PC-9 (cell line): ENCODE data around the gene METTL17. TPM values are rescaled to one million over a fixed set of nuclear protein-coding genes. Genes with fewer than 3 reads are reported as not detected.

ENCODE experiments used
- BruUV-seq: library from RNA; stranded (reverse); fragments of 400-500 nt; replicated peaks from 2 replicates; lab custom pipeline; 2021; lab: Mats Ljungman, UMichigan
- CTCF ChIA-PET: fragments of 300-600 bp; sonication (Branson Sonifier 250); formaldehyde crosslinking; loops from one replicate; lab custom pipeline; 2022; ENCODE audit warnings: antibody characterized with exemption; lab: Charles Lee
- POLR2A ChIA-PET: fragments of 300-600 bp; sonication (Branson Sonifier 250); formaldehyde crosslinking; loops from one replicate; lab custom pipeline; 2022; ENCODE audit warnings: antibody characterized with exemption; ENCODE audit not compliant: unreplicated experiment; lab: Charles Lee
- DNase-seq, 2 experiments: peaks; one replicate each; pipeline versions ENCODE4 v3.0.0 to v3.0.0-alpha.2; 2015 to 2022; ENCODE audit warnings: mixed read lengths in 1 of 2
- H2AFZ ChIP-seq: fragments of 200-600 bp; sonication (generic); 2 replicates; pipeline ENCODE4 v1.8.1; 2017; ENCODE audit warnings: antibody characterized with exemption
- H3F3A ChIP-seq: fragments of 200-600 bp; sonication (generic); 2 replicates; pipeline ENCODE4 v1.8.1; 2017; ENCODE audit warnings: antibody characterized with exemption, mild to moderate bottlenecking, low read depth; ENCODE audit not compliant: insufficient read depth
- H3K27ac ChIP-seq: fragments of 200-600 bp; sonication (generic); 2 replicates; pipeline ENCODE4 v1.6.1; 2016; ENCODE audit warnings: mixed run types
- H3K27me3 ChIP-seq: fragments of 200-600 bp; sonication (generic); 2 replicates; pipeline ENCODE4 v1.6.1; 2016; ENCODE audit warnings: low read depth, mixed run types; ENCODE audit not compliant: insufficient read depth
- H3K36me3 ChIP-seq: fragments of 200-600 bp; sonication (generic); 2 replicates; pipeline ENCODE4 v1.6.1; 2016; ENCODE audit warnings: low read depth, mixed run types
- H3K4me1 ChIP-seq: fragments of 200-600 bp; sonication (generic); replicated peaks from 2 replicates; pipeline ENCODE4 v1.6.1; 2016; ENCODE audit warnings: mixed run types; ENCODE audit not compliant: insufficient read depth
- H3K4me2 ChIP-seq: fragments of 200-600 bp; sonication (generic); 2 replicates; pipeline ENCODE4 v1.6.1; 2017; ENCODE audit warnings: mixed run types
- H3K4me3 ChIP-seq: fragments of 200-600 bp; sonication (generic); 2 replicates; pipeline ENCODE4 v1.6.1; 2016; ENCODE audit warnings: mixed run types
- H3K79me2 ChIP-seq: fragments of 200-600 bp; sonication (generic); 2 replicates; pipeline ENCODE4 v1.6.1; 2017; ENCODE audit warnings: low read depth, mixed run types
- H3K9me2 ChIP-seq: fragments of 200-600 bp; sonication (generic); 2 replicates; pipeline ENCODE4 v1.8.1; 2017; ENCODE audit warnings: mild to moderate bottlenecking; ENCODE audit not compliant: insufficient read depth
- H3K9me3 ChIP-seq: fragments of 200-600 bp; sonication (generic); 2 replicates; pipeline ENCODE4 v1.8.1; 2016; ENCODE audit warnings: low read depth; ENCODE audit not compliant: insufficient read depth
- H4K20me1 ChIP-seq: fragments of 200-600 bp; sonication (generic); 2 replicates; pipeline ENCODE4 v1.8.1; 2017; ENCODE audit not compliant: insufficient read depth
- CTCF ChIP-seq: fragments of 200-600 bp; sonication (generic); conservative IDR thresholded peaks from 2 replicates; pipeline ENCODE4 v1.6.1; 2017; ENCODE audit warnings: mixed run types, antibody characterized with exemption, mild to moderate bottlenecking, moderate library complexity
- EZH2 ChIP-seq: fragments of 200-600 bp; sonication (generic); IDR thresholded peaks from 2 replicates; pipeline ENCODE4 v1.8.0; 2017; ENCODE audit warnings: antibody characterized with exemption, low read depth
- intact Hi-C: fragments of 100-400 bp; cut with micrococcal nuclease; formaldehyde crosslinking; loops from one replicate; pipeline ENCODE4 v1.10.0; 2022; ENCODE audit not compliant: unreplicated experiment
- microRNA-seq: library from miRNA; unstranded; fragments of <30 nt; microRNA quantifications from one replicate; pipeline ENCODE4 v1.2.0, GENCODE V29; 2021; ENCODE audit warnings: borderline number of aligned reads, borderline replicate concordance
- total RNA-seq: library from RNA; stranded (reverse); gene quantifications from 2 replicates; pipeline ENCODE4 v1.2.3, GENCODE V29; 2021

METTL17 gene
- total RNA-seq, 1 experiment from 2014 or later: 51.2 TPM

- intact Hi-C loops: no loop called here
- no TSS peak for BruUV-seq
- CTCF ChIA-PET: interaction anchor here (0.8 kb wide), 1 partner anchor 29 kb away, joined by 4 read pairs; no protein-coding TSS in a partner anchor
- Histone ChIP-seq H3K36me3 (no peaks in the 10 kb centered on the region), H4K20me1 (no peaks in the 10 kb centered on the region), H3K9me2 (no peaks in the 10 kb centered on the region), H3K27ac (no peak overlapping the region), H3K4me3 (no peak overlapping the region), H3K27me3 (no peaks in the 10 kb centered on the region), H3K4me2 (peak overlapping the region; percentile 40), H3K4me1 (peaks cover 15% of the 10 kb centered on the region), H2AFZ (no peak overlapping the region), H3F3A (peaks cover 9% of the 10 kb centered on the region; the same call in 1 of the 2 replicates), H3K9me3 (no peaks in the 10 kb centered on the region), H3K79me2 (no peaks in the 10 kb centered on the region)
- TF ChIP-seq CTCF (no peak), EZH2 (no peak)
- POLR2A ChIA-PET: no interaction called here
- DNase-seq: peak; percentile 47 to 55
Observed at GRCh38 chr14:21043974-21044618, 54.3 kb downstream of the METTL17 start.

Small RNAs within 50 kb of the gene (microRNA-seq; reads per million reads assigned to microRNA genes)
- not detected for gene MIR6717

Other genes starting within 250 kb of the METTL17 start
- not detected in 2 replicates for gene EDDM3A, start 244.1 kb upstream of the METTL17 start, total RNA-seq
- not detected in 2 replicates for gene EDDM3B, start 221.6 kb upstream of the METTL17 start, total RNA-seq
- gene RNASE6, start 208.7 kb upstream of the METTL17 start, total RNA-seq: not detected in 2 replicates
- gene RNASE1, start 187.1 kb upstream of the METTL17 start, total RNA-seq: 32.2 and 47.4 TPM in 2 replicates
- not detected in 2 replicates for gene RNASE3, start 98.6 kb upstream of the METTL17 start, total RNA-seq
- gene RNASE2, start 34.5 kb upstream of the METTL17 start, total RNA-seq: not detected in 2 replicates
- gene SLC39A2, start 9.3 kb downstream of the METTL17 start, total RNA-seq: 0.35 and 0.68 TPM in 2 replicates
- 12.2 and 14.6 TPM in 2 replicates for gene NDRG2, start 35.1 kb downstream of the METTL17 start, total RNA-seq
- gene TPPP2, start 40.2 kb downstream of the METTL17 start, total RNA-seq: not detected in 2 replicates
- not detected in 2 replicates for gene RNASE13, start 44.8 kb downstream of the METTL17 start, total RNA-seq
- not detected in 2 replicates for gene RNASE7, start 52.4 kb downstream of the METTL17 start, total RNA-seq
- not detected in 2 replicates for gene RNASE8, start 67.8 kb downstream of the METTL17 start, total RNA-seq
- gene ARHGEF40, start 80.3 kb downstream of the METTL17 start, total RNA-seq: 12.7 and 13.0 TPM in 2 replicates
- 23.0 and 25.3 TPM in 2 replicates for gene ZNF219, start 108.7 kb downstream of the METTL17 start, total RNA-seq
- gene TMEM253, start 111.1 kb downstream of the METTL17 start, total RNA-seq: 0.35 and 1.4 TPM in 2 replicates
- not detected in 2 replicates for gene OR5AU1, start 166.1 kb downstream of the METTL17 start, total RNA-seq